Measurements from ENCODE around the gene MCF2L2.

GRCh38 chr3:183386651-183387050 lies 41.8 kb downstream of the MCF2L2 start:
- TF ChIP-seq CTCF (IDR thresholded peaks at IDR 0.05) (no peak), POLR2A (IDR thresholded peaks at IDR 0.05) (no peak)

Measured in thyroid gland (tissue), 4 donors.